Suppressor macrophage treated with lipopolysaccharide for 1 hour (primary cell): ENCODE data around the gene ZFYVE26.
A peak's percentile ranks its signal among the peaks of the same experiment; 100 is the strongest.
"Not testable (repeated sequence)": the region's sequence is repeated elsewhere in the genome, so short reads cannot be mapped to it uniquely, and the experiment has no call there.

Experiments used
- DNase-seq, 3 donors: peaks; one replicate each; pipeline ENCODE4 v3.0.0-alpha.2; 2020 to 2022

ZFYVE26 gene

GRCh38 chr14:67749341-67750084 is 66.9 kb downstream of the ZFYVE26 start:
- DNase-seq: no peak

GRCh38 chr14:67748312-67748711 is 68.1 kb downstream of the ZFYVE26 start:
- DNase-seq: no peak

- DNase-seq: no peak
Observed at GRCh38 chr14:67746927-67747326, 69.5 kb downstream of the ZFYVE26 start.

GRCh38 chr14:67744046-67744445 is 72.3 kb downstream of the ZFYVE26 start:
- no peak for DNase-seq

GRCh38 chr14:67738740-67739504 is 77.5 kb downstream of the ZFYVE26 start:
- DNase-seq: peak; percentile 62 to 70 (median 66)

GRCh38 chr14:67736771-67737170 is 79.6 kb downstream of the ZFYVE26 start:
- no peak for DNase-seq

- DNase-seq: no peak
Observed at GRCh38 chr14:67735336-67736147, 80.8 kb downstream of the ZFYVE26 start.

- no peak for DNase-seq
Observed at GRCh38 chr14:67734675-67735074, 81.7 kb downstream of the ZFYVE26 start.

GRCh38 chr14:67733616-67734015 is 82.8 kb downstream of the ZFYVE26 start:
- no peak for DNase-seq

GRCh38 chr14:67729072-67729885 is 87.1 kb downstream of the ZFYVE26 start:
- no peak for DNase-seq

- no peak for DNase-seq
Observed at GRCh38 chr14:67728258-67728657, 88.1 kb downstream of the ZFYVE26 start.

GRCh38 chr14:67727361-67727760 is 89.0 kb downstream of the ZFYVE26 start:
- DNase-seq: no peak

GRCh38 chr14:67725171-67725570 is 91.2 kb downstream of the ZFYVE26 start:
- DNase-seq: no peak

- no peak for DNase-seq
Observed at GRCh38 chr14:67722293-67722692, 94.1 kb downstream of the ZFYVE26 start.

- no peak for DNase-seq
Observed at GRCh38 chr14:67721875-67722274, 94.5 kb downstream of the ZFYVE26 start.

- DNase-seq: no peak
Observed at GRCh38 chr14:67719866-67720265, 96.5 kb downstream of the ZFYVE26 start.

- not testable (repeated sequence) for DNase-seq
Observed at GRCh38 chr14:67719385-67719784, 97.0 kb downstream of the ZFYVE26 start.

GRCh38 chr14:67718265-67718664 is 98.1 kb downstream of the ZFYVE26 start:
- no peak for DNase-seq

GRCh38 chr14:67717048-67717447 is 99.3 kb downstream of the ZFYVE26 start:
- DNase-seq: no peak

- no peak for DNase-seq
Observed at GRCh38 chr14:67710209-67710608, 106.2 kb downstream of the ZFYVE26 start.

- DNase-seq: not testable (repeated sequence)
Observed at GRCh38 chr14:67709796-67710195, 106.6 kb downstream of the ZFYVE26 start.

- not testable (repeated sequence) for DNase-seq
Observed at GRCh38 chr14:67709346-67709745, 107.0 kb downstream of the ZFYVE26 start.
